Body of pancreas (tissue), 4 donors: ENCODE data around the gene GNAZ.

Experiments
- POLR2A ChIP-seq, 3 donors: fragments of 450-650 bp; IDR thresholded peaks; one replicate each; pipeline ENCODE4 v1.6.1; 2016; ENCODE audit warnings: antibody characterized with exemption in 3 of 3, mild to moderate bottlenecking in 2 of 3
- TF ChIP-seq, protein P1 (sequence below), 7 experiments: fragments of 450-650 bp in 4 of 7; fragments of 200-600 bp in 3 of 7; sonication (generic) in 3 of 7; IDR thresholded peaks; one replicate each; pipeline ENCODE4 v1.5.1; 2016 to 2019; ENCODE audit warnings: antibody characterized with exemption in 7 of 7

DNA sequence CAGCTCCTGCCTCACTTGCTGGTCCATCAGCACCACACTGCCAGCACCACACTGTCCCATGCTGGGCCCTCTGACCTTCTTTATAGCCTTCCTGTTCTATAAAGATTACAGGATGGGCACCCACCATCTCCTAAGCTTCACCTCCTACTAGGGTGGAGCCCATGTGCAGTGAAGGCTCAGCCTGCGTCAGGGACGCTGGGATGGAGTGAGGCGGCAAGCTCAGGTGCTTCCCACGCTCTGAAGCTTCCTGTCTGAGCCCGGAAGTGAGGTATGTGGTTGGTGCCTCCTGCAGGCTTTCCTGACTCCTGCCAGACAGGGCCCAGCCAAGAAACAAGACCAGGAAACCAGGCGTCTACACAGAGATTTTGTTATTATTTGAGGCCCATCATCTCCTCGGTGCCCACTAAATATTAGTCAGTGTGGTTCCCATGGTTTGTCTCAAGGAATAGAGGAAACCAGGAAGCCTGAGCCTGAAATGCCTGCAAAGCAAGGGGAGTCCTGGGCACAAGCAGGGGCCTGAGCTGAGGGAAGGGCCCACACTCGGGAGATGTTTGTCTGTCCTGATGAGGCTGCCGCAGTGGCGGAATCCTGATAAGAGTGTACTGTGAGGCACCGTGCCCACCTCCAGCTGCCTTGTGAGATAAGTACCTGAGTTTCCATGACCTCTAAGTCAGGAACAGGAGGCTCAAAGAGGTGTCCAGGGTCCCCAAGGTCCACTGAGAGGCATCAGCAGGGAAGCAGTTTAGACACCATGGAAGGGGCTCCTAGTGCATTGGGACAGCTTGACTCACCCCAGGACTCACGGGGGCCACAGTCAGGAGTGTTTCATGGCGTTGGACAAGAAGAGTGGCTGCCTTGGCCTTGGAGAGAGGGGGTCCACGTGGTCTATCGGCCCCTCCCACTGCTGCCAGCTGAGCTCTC, 49.4 kb downstream of the GNAZ start:
- TF ChIP-seq, protein P1, sequence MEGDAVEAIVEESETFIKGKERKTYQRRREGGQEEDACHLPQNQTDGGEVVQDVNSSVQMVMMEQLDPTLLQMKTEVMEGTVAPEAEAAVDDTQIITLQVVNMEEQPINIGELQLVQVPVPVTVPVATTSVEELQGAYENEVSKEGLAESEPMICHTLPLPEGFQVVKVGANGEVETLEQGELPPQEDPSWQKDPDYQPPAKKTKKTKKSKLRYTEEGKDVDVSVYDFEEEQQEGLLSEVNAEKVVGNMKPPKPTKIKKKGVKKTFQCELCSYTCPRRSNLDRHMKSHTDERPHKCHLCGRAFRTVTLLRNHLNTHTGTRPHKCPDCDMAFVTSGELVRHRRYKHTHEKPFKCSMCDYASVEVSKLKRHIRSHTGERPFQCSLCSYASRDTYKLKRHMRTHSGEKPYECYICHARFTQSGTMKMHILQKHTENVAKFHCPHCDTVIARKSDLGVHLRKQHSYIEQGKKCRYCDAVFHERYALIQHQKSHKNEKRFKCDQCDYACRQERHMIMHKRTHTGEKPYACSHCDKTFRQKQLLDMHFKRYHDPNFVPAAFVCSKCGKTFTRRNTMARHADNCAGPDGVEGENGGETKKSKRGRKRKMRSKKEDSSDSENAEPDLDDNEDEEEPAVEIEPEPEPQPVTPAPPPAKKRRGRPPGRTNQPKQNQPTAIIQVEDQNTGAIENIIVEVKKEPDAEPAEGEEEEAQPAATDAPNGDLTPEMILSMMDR (IDR thresholded peaks at IDR 0.05) = no peak
- no peak for TF ChIP-seq POLR2A (IDR thresholded peaks at IDR 0.05)
